A673 (cell line): ENCODE results near the gene MTAP.

ENCODE experiments used
- EZH2 ChIP-seq: fragments of 200-600 bp; sonication (generic); IDR thresholded peaks from 2 replicates; pipeline ENCODE4 v1.6.1; 2017; ENCODE audit warnings: borderline replicate concordance, low read depth, mild to moderate bottlenecking, mixed read lengths, antibody characterized with exemption, low read length; ENCODE audit not compliant: poor library complexity, severe bottlenecking
- TF ChIP-seq, protein P1 (sequence below): fragments of 300-800, 200-600 bp; sonication (generic); conservative IDR thresholded peaks from 2 replicates; pipeline ENCODE4 v1.5.1; 2017; ENCODE audit warnings: low read depth, mild to moderate bottlenecking, antibody characterized with exemption, low read length, moderate library complexity, mixed read lengths

DNA sequence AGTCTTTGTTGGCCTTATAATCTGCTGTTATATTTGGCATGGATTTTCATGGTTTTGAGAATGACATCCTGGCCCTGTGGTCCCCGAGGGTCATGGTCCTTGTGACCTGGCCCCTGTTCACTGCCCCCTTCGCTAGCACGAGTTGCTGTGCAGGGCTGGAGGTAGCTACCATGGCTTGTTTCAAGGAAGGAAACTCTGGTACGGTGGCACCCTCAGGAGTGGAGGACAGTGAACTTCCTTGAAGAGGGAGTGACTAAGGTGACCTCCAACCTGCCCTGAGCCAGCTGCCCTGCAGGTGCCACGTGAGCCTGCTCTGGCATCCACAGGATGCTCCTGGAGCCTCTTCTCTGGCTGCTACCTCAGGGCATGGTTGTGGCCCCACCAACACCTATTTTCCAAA, 62.1 kb downstream of the MTAP start:
- TF ChIP-seq, protein P1, sequence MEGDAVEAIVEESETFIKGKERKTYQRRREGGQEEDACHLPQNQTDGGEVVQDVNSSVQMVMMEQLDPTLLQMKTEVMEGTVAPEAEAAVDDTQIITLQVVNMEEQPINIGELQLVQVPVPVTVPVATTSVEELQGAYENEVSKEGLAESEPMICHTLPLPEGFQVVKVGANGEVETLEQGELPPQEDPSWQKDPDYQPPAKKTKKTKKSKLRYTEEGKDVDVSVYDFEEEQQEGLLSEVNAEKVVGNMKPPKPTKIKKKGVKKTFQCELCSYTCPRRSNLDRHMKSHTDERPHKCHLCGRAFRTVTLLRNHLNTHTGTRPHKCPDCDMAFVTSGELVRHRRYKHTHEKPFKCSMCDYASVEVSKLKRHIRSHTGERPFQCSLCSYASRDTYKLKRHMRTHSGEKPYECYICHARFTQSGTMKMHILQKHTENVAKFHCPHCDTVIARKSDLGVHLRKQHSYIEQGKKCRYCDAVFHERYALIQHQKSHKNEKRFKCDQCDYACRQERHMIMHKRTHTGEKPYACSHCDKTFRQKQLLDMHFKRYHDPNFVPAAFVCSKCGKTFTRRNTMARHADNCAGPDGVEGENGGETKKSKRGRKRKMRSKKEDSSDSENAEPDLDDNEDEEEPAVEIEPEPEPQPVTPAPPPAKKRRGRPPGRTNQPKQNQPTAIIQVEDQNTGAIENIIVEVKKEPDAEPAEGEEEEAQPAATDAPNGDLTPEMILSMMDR = no peak
- TF ChIP-seq EZH2 = no peak
